CD4-positive, alpha-beta T cell treated with Interleukin-12 subunit alpha and Interleukin-12 subunit beta, for 1 hour (primary cell): ENCODE data around the gene FMNL2.

ENCODE experiments used
- DNase-seq: peaks from one replicate; pipeline ENCODE4 v3.0.0-alpha.2; 2020

FMNL2 gene

GRCh38 chr2:152342259-152343046, 7.5 kb downstream of the FMNL2 start:
- no peak for DNase-seq

GRCh38 chr2:152343426-152343825, 8.5 kb downstream of the FMNL2 start:
- DNase-seq, result no peak

GRCh38 chr2:152344579-152345195, 9.7 kb downstream of the FMNL2 start:
- DNase-seq, result no peak

GRCh38 chr2:152347076-152347475, 12.1 kb downstream of the FMNL2 start:
- no peak for DNase-seq

- DNase-seq, result no peak
Measured at GRCh38 chr2:152348388-152348787, 13.4 kb downstream of the FMNL2 start.

GRCh38 chr2:152349416-152349815, 14.4 kb downstream of the FMNL2 start:
- DNase-seq, result no peak

GRCh38 chr2:152350155-152350679, 15.2 kb downstream of the FMNL2 start:
- no peak for DNase-seq

GRCh38 chr2:152352616-152353015, 17.6 kb downstream of the FMNL2 start:
- no peak for DNase-seq

GRCh38 chr2:152353364-152353763, 18.4 kb downstream of the FMNL2 start:
- DNase-seq, result no peak

- DNase-seq, result no peak
Measured at GRCh38 chr2:152354069-152354755, 19.2 kb downstream of the FMNL2 start.

GRCh38 chr2:152354909-152355308, 19.9 kb downstream of the FMNL2 start:
- no peak for DNase-seq

- DNase-seq, result no peak
Measured at GRCh38 chr2:152355409-152355831, 20.4 kb downstream of the FMNL2 start.

- no peak for DNase-seq
Measured at GRCh38 chr2:152359573-152360363, 24.8 kb downstream of the FMNL2 start.

- no peak for DNase-seq
Measured at GRCh38 chr2:152363936-152364335, 29.0 kb downstream of the FMNL2 start.

GRCh38 chr2:152367547-152368390, 32.8 kb downstream of the FMNL2 start:
- DNase-seq, result no peak

GRCh38 chr2:152369176-152369860, 34.3 kb downstream of the FMNL2 start:
- no peak for DNase-seq

GRCh38 chr2:152370783-152371182, 35.8 kb downstream of the FMNL2 start:
- no peak for DNase-seq

- DNase-seq, result no peak
Measured at GRCh38 chr2:152372438-152372984, 37.5 kb downstream of the FMNL2 start.

- no peak for DNase-seq
Measured at GRCh38 chr2:152375174-152375573, 40.2 kb downstream of the FMNL2 start.

- no peak for DNase-seq
Measured at GRCh38 chr2:152376385-152376784, 41.4 kb downstream of the FMNL2 start.

GRCh38 chr2:152376968-152377367, 42.0 kb downstream of the FMNL2 start:
- DNase-seq, result no peak
